DLD1 (cell line): ENCODE measurements around the gene ANXA2R.
"Not testable (repeated sequence)": the region's sequence is repeated elsewhere in the genome, so short reads cannot be mapped to it uniquely, and the experiment has no call there.

ENCODE experiments used
- in situ Hi-C: cut with HindIII; loops from 2 replicates; pipeline ENCODE4 v1.10.0; 2017; ENCODE audit warnings: low sequenced_read_pairs

ANXA2R gene

DNA sequence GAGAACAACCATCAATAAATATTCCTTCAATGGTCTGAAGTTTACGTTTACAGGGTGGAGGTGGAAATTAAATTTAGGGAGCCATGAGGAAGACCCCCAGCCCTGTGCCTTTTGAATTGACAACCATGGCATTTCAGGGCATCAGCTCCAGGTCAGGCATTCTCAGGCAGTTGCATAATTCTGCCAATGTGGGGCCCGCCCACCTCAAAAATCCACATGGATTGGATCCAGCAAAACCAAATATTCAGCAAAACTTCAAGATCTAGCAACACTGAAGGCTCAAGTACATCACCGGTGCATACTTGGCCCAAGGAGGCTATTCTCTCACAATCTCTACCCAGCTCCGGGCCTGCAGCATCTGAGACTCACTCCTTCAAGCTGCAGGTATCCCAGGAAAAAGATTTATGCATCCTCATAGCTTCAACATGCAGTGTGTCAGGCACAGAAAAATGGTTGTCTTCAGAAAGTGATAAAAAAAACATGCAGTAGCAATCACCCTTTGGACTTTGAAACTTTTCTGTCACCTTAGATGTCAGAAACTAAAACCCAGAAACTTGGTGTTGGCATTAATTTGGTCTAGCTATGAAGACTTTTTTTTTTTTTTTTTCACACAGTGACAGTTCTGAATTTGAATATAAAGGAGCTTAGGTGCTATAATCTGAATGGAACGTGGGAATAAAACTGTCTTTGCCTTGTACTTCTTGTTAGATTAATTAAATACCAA is 21.4 kb upstream of the ANXA2R start:
- in situ Hi-C loops: no loop called here

DNA sequence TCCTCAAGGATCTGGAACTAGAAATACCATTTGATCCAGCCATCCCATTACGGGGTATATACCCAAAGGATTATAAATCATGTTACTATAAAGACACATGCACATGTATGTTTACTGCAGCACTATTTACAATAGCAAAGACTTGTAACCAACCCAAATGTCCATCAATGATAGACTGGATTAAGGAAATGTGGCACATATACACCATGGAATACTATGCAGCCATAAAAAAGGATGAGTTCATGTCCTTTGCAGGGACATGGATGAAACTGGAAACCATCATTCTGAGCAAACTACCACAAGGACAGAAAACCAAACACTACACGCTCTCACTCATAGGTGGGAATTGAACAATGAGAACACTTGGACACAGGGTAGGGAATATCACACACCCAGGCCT is 19.9 kb upstream of the ANXA2R start:
- in situ Hi-C loops: not testable (repeated sequence)

DNA sequence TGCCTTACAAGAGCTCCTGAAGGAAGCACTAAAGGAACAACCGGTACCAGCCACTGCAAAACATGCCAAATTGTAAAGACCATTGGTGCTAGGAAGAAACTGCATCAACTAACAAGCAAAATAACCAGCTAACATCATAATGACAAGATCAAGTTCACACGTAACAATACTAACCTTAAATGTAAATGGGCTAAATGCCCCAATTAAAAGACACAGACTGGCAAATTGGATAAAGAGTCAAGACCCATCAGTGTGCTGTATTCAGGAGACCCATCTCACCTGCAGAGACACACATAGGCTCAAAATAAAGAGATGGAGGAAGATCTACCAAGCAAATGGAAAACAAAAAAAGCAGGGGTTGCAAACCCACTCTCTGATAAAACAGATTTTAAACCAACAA is 15.0 kb upstream of the ANXA2R start:
- in situ Hi-C loops: not testable (repeated sequence)

DNA sequence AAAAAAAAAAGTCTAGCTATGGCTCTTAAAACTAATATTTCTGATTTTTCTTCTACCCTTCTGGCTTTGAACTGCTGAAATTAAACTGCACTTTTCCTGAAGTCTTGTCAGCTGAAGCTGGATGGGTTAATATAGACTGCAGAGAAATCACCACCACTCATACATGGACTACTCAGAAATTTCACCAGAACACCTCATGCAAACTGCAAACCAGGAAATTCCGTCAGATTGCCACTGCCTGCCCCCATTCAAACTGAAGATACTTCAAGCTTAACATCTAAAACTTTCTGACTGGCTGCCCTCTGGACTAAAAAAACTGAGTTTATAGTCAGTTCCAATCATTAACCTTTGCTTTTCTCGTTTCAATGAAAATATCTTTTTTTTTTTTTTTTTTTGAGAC is 11.6 kb upstream of the ANXA2R start:
- in situ Hi-C loops: no loop called here

DNA sequence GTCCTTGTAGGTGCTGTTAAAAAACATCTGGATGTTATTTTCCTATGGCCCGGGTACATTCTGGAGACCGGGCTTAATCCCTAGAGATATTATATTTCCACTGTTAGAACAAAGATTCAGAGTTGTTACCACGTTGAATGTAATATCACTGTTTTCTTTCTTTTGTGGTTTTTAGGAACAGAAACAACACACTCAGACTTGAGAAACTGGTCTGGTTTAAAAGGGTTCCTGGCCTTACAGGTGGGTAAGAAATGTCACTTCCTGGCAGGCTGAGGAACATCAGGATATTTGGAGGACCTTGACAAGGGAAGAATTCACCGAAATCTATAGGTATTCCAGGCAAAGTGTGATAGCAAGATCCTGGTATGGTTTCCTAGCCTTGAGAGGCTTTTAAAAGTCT is 10.3 kb upstream of the ANXA2R start:
- in situ Hi-C loops: no loop called here

DNA sequence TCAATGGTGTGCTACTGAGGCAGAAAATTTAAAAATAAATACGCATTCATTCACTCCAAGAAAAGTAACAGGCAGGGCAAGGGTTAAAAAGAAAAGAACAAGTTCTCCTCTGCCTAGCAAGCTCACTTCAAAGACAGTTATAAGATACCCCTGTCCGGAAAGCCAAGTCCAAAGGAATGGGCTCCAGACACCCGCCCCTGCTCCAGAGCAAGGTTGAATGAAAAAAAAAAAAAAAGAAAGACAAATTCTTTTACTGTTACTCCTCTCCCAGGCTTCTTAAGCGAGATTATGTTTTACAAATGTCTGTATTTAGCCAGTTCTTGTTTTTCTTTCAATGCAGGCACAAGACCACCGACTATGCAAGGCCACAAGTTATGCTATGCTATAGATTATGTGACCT is 9.1 kb upstream of the ANXA2R start:
- in situ Hi-C loops: no loop called here

DNA sequence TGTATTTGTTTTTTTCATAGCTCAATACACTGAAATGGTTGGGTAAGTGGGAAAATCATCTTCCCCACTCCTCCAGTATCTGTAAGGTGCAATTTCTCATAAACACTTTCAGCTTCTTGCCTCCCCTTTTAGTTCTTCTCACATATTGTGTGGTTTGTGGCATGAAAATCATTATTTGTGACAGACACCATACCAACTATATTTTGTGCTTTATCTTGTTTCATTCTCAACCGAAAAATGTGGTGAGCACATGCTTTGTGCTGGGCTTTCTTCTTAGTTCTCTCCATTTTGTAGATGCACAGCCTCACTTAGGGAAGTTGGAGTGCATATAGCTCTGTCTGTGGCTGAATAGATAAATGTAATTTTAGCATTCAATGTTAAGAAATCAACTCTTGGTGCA is 6.4 kb upstream of the ANXA2R start:
- in situ Hi-C loops: no loop called here

DNA sequence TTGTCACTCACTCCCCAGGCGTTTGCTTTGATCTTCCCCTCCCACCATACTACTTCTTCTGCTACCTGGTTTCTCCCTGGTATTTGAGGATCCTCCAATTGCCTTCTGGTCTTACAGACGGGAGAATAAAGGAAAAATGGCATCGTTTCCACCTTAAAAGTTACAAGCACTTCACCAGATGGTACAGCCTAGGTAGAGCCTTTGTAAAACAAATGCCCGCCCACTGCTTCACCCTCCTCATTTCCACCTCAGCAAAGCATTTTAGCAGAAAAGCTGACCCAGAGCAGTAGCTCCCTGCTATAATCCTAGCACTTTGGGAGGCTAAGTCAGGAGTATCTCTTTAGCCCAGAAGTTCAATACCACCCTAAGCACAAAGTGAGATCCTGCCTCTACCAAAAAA is 5.1 kb upstream of the ANXA2R start:
- in situ Hi-C loops: no loop called here

DNA sequence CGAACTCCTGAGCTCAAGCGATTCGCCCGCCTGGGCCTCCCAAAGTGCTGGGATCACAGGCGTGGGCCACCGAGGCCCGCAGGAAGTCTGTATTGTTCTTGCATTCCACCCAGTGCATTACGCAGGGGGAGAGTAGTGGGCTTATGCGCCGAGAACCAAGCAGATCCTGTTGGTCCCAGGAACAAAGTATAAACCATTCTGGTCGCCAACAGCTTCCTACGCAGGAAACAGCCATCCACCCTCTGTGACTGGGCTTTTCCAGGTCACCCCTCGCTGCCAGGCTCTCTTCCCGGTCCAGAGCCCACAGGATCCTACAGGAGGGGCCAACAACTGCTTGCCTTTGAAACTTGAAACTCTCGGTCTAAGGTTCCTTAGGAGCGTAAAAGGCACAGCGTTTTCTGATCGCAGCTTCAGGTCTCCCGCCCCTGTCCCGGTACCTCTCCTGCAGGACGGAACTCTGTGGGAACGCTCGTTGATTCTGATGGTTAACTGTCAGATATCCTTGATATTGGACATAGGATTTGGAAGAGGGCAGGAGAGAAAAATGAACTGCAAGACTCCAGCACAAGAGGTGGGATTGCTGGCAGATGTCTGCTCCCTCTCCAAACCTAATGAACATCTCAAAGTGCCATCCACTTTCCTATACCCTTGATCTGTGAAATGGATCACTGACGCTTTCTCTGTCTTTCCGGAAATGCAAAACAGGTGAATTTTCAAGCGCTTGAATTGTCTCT is 4.2 kb upstream of the ANXA2R start:
- in situ Hi-C loops: no loop called here

DNA sequence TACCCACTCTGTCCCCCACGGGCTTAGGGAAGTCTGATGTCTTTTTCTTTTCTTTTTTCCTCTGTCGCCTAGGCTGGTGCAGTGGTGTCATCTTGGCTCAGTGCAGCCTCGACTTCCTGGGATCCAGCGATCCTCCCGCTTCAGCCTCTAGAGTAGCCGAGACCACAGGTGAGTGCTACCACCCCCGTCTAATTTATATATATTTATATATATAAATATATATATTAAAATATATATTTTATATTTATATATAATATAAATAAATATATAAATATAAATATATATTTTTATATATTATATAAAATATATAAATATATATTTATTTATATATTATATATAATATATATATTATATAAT is 3.3 kb upstream of the ANXA2R start:
- in situ Hi-C loops: no loop called here

DNA sequence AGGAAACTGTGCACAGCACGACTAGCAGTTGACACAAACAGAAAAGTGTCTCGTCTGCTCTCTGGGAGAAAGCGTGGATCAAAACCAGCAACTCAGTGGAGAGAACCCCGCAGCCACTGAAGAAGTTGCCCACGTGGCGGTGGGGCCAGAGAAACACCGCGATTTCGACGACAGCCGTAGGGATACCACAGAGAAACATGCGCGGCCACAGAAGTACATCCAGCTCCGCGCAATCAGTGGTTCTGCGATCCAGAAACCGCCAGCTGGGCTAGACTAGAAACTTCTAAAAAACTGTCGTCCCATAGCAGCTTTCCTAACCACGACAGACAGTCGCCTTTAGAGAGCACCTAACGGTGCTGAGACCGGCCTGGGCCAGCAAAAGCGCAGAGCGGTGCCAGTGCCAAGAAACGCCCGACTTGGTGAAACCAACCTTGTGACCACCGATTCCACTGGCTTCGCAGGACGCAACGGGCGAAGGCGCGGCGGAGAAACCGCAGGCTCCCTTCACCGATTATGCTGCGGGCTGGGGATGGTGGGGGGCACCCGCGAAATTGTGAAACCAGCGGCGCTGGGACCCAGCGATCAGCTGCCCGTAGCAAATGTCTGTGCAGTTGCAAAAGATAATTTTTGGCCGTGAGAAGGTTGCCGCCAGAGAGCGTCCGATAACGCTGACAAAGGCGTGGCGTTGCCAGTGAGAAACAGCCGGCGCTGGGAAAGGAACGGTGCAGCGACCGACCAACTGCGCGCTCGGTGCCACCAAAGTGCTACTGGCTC is 2.7 kb upstream of the ANXA2R start:
- in situ Hi-C loops: no loop called here

DNA sequence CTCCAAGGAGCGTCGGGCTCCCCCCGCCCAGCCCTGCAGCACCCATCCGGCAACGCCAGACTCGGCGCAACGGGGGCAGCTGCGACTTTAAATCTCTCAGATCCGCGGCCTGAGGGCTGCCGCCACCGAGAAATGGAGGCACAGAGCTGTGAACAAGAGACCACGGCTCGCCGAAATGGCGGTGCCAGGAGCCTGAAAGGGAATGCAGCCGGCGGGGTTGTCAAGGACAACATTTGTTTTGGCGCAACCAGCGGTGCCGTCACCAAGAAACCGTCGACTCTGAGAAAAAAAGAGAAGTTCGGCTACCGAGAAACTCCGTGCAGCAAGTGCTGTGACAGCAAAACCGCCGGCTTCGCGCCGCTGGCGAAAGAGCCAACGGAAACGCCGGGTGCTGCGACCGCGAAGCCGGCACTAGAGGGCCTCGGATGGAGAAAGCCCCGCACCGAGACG is 2.1 kb upstream of the ANXA2R start:
- in situ Hi-C loops: no loop called here

DNA sequence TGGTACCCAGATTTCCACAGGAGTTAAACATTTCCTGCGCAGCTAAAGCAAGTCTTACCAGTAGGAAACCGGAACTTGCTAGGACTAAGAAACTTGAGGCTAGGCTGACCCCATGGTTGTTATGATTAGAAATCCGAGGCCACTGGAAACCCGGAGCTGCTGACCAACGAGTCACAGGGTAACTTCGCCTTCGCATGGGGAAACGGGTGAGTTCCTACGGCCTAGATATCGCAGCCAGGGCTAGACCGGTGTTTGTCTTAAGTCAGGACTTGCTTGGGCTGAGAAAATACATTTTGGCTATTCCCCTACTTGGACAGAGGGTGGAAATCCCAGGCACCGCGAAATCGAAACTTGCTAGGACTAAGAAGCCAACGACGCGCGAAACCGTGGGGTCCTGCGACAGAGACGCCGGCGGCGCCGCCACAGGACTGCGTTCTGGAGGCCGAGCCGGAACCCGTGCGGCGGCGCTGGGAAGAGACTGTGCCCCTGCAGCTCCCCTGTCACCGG is 1.6 kb upstream of the ANXA2R start:
- in situ Hi-C loops: no loop called here

DNA sequence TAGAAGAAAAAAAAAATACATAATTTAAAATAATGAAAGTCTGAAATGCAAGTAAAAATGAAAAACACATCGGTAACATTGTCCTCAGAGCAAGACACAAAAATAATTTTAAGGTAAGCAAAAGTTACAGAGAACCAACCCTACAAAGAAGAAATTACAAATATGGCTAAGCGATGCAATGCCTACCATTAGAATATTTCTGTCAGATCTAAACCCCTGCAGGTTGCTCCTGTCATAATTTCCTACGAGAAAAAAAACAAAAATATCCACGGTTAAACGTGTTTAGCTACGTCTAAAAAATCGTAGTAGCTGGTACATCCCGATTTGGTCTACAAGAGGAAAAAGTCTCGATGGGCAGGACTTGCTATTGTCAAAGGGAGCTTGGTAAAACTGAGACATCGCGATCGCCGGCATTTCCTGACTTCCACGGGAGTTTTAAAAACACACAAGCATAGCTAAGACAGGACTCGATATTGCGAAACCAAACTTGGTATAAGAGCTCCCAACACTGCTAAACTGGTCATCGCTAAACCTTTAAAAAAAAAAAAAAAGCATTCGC is 1.1 kb upstream of the ANXA2R start:
- in situ Hi-C loops: no loop called here

DNA sequence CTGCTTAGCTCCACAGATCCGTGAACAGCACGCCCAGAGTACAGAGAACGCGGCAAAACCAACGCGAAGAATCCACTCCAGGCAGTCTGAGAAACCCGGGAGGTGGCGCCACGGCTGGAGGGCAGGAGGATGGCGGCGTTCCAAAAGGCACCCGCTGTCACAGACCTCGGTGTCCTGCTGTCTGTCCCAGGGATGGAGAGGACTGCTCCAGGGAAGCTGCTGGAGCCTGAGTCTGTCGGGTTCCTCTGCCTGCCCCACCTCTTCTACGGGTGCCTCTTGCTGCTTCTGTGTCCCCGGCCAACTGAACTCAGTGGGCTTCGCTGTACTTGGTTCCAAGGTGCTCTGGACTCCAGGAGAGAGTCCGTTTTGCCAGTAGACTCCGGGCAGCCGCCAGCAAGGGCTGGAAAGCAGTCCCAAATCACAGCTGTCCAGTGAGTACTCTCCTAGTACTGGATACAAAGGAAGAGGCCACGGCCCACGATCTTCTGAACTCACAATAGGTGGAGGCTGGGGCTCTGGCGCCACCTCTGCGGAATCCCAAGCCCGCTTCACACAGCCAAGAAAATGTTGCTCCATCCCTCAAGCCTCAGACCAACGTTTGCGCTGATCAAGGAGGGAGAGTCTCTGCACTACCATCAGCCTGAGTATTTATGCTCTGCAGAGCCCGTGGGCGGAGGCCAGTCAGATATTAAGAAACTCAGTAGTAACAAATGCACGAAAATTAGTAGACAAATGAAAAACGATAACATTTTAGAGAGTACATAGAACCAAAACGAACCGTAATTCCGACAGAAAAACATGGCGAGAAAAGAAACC is 440 bp downstream of the ANXA2R start:
- in situ Hi-C loops: no loop called here

DNA sequence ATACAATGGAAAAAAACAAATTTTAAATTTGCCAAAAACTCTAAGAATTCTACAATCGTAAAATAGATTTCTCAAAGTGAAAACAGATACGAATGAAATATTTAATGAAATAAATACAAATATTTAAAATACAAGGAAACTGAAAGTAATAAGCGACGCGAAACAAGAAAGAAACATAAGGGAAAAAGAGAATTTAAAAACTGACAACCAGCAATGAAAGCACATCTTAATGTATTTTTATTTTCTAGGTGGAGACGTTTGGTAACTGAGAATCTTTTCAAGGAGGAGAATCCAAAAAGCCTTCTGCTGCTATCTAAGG is 1.0 kb downstream of the ANXA2R start:
- in situ Hi-C loops: no loop called here

DNA sequence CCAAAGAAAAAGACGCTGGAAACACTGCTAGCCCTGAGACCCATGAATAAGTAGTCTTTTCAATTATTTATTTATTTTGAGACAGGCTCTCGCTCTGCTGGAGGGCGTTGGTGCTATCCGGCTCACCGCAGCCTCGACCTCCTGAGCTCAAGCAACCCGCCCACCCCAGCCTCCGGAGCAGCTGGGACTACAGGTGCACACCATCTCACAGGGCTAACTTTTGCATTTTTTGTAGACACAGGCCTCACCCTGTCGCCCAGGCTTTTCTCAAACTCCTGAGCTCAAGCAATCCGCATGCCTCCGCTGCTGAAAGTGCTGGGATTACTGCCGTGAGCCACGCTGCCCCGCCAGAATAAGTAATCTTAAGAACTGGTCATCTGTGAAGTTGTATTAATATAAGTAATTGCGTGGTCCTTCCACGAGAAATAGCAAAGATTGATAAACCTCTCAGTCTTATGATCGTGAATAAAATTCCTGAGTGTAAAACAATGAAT is 1.6 kb downstream of the ANXA2R start:
- in situ Hi-C loops: no loop called here

DNA sequence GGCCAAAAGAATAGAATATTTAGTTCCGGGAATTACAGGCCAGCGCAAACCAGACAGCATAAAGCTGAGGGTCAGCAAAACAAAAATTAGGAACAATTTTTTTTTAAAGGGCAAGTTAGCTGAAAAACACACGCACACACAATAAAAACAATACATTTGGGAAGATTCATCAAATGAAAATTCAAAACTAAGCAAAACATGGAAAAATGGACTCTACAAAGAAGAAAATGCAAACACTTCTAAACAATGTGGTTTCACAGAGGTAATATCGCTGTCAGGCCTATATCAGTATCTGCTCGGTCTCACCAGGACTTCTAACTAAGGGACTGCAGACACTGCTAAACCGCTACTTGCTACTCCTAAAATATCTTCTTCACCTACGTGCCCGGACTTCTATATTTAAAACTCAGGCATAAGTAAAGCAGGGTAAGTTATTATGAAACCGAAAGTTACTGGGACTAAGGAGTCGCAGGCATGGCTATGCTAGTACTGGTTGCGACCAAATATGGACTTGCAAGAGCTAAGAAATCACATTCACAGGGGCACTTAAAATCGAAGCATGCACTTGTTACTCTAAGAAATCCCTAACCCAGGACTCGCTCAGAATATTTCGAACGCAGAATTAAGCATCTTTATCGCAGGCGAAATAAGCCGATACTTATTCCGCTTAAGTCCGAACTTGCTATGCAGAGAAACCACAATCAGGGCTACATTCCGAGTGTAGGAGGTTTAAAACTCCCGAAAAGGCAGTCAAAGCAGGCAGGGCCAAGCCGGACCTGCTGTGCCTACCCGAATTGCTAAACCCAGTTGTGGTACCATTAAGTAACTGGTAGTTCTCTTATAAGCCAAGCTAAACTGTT is 2.3 kb downstream of the ANXA2R start:
- in situ Hi-C loops: no loop called here

DNA sequence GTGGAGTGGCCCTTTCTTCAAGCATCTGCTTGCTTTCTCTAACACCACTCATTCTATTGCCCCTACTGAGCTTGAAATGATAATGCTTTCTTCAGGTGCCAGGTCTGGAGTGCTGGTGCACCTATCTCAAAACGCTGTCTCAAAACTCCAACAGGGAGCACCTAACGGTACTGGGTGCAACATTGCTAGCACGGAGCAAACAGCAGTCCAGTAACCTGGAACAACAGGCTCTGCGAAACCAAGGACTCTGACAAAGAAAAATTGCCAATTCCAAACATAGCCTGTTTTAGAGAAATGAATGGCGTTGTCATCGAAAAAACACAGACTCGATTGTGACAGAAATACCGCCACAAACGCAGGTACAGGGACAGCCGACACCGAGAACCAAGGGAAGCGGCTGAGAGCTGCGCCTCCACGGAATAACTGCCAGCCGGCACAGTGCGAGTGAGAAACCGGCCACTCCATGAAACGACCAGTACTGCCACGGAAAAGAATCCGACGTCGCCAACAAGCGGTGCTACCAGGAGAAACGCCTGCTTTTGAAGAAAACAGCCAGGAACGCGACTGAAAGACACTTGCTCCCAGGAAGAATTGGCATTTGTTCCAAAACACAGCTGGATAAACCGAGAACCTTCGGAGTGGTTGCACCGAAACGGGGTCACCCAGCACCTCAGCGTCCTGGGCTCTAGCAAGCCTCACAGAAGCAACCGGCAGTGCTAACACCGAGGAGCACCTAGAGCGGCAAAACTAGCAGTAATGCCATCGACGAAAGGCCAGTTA is 3.1 kb downstream of the ANXA2R start:
- in situ Hi-C loops: no loop called here
